HT1080 (cell line): ENCODE measurements around the gene EEFSEC. TPM values are rescaled to one million over a fixed set of nuclear protein-coding genes. Genes with fewer than 3 reads are reported as not detected.

Experiments
- DNase-seq: peaks from one replicate; pipeline ENCODE4 v3.0.0-alpha.2; 2015; ENCODE audit warnings: low read depth
- total RNA-seq: library from RNA; depleted of rRNA; stranded (reverse); fragments of >200 nt; shearing (Covaris generic); gene quantifications from 2 replicates; pipeline ENCODE4 v1.2.3, GENCODE V29; 2014

Gene EEFSEC
- total RNA-seq, 1 experiment from 2014 or later = 12.3 TPM

DNA sequence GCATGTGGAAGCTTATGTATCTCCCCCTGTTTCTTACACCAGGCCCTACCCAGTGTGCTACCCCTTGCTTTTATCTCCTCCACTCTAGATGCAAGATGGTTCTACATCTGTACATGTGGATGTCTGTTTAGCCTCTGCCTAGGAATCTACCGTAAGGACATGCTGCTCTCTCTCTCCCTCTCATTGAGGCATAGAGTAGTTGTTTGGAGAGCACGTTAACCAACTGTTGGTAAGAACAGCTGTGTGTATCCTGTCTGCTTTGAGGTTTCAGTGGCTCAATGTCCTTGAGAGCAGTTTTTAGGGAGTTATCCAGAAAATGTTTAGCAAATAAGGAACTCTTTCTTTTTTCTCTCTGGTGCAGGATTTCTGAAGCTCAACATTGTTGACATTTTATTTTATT is 160.7 kb downstream of the EEFSEC start:
- no peak for DNase-seq

DNA sequence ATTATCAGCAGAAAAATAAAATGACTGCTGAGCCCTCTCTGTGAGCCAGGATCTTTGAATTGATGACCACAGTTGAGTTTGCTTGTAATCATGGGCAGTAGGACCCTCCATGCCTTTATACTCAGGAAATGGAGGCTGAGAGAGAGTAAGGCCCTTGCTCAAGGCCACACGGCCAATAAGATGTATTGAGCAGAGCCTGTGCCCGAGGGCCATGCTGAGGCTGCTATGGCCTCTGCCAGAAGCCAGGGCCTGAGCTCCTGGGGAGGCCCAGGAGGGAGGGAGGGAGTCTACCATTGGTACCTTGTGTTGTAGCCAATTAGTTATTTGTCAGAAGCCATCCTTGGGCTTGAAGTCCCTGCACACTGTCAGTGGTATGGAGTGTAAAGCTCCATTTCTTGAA is 162.0 kb downstream of the EEFSEC start:
- no peak for DNase-seq

DNA sequence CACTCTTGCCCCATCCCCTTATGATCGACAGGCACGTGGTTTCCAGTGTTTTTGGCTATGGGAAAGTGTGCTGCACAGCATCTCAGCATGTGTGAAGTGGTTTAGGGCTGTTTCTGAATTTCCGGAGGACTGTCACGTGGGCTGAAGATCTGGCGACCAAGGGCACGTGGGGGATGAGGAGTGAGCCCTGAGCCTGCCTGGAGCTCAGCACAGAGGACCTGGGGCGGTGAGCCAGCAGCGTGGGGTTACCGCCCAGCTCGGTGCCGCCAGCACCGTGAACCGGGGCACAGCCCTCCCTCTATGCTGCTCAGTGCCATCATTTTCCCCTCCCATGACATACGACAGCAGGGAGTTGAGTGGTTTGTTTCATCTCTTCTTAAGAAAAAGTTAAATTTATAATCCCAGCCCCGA is 163.2 kb downstream of the EEFSEC start:
- no peak for DNase-seq

GRCh38 chr3:128317101-128317697 is 163.9 kb downstream of the EEFSEC start:
- DNase-seq = no peak

DNA sequence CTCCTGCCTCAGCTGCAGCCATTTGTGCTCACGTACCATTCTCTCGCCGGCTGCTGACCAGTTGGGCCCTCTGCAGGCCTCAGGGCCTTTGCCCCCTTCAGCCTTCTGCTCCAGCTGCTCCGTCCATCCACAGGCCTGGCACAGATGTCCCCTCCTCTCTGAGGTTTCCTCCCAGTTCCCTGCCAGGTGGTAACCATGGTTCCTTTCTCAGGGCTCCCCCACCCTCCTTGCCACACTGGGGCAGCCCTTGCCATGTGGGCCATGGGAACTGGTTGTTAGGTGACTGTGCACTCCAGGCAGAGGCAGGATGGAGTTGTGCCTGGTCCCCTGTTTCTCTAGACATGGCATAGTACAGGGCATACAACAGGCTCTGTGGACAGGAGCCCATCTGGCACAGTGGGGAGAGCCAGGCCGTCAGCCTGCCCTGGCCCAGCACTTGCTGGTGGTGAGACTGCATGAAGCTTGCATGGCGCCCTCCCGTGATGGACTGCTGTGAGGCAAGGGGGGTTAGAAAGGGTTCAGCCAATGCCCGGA is 164.5 kb downstream of the EEFSEC start:
- DNase-seq = no peak

DNA sequence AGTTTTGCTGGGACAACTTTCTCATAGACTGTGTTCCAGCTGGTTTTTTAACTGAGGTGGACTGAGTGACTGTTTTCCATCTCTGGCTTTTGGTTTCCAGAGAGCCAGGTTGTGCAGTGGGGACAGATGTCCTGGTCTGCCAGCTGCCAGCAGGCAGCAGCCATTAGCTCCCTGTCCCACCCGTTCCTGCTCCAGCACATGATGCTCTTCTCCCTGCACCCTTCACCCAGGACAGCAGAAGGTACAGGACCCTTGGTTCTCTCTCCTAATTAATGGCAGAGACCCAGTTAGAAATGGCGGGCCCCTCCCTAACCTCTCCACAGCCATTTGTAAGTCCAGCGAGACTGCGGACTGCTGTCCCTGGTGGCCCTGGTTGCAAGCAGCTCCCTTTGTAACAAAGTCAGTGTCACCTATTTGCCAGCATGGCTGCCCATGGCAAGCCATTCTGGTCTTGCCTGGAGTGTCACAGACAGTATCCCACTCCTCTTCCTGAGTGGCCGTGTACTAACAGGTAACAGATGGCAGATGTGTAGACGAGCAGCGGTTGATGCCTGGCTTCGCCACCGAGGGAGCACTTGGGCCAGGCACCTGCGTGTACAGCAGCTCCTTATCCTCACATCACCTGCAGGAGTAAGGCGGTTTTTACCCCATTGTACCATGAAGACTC is 165.1 kb downstream of the EEFSEC start:
- DNase-seq = no peak

DNA sequence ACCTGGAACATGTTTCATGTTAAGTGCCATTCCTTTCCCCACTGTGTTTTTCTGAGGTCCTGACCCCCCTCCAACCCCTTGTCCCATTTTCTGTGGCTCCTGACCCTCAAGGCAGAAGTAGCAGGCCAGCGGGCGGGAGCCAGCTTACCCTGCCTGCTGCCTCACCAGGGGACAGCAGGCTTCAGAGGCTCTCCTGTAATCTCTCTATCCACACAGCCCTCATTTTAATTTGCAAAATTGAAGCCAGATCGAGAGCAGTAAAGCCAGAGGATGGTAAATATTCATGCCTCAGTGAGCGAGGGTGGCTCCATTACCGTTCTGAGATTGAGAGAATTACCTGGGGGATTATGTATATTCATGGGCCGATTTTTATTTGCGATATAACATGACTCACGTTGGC is 165.8 kb downstream of the EEFSEC start:
- no peak for DNase-seq

DNA sequence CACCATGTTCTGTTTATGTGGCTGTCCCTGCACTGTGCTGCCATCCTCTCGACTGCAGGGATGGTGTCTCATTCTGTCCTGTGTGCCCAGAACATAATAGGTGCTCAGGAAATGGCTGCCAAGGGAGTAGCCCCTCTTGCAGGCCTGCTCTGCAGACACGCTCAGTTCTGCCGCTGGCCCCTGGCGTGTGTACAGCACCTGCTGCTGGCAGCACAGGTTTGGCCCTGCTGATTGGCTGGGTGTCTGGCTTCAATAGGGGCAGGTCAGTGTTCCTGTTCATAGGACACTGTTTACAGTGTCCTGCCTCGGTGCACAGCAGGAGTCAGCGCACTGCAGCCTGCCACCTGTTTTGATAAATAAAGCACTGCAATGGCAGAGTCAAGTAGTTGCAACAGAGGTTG is 166.5 kb downstream of the EEFSEC start:
- DNase-seq = no peak

GRCh38 chr3:128320551-128321340 is 167.5 kb downstream of the EEFSEC start:
- no peak for DNase-seq

GRCh38 chr3:128321418-128321817 is 168.1 kb downstream of the EEFSEC start:
- DNase-seq = no peak

DNA sequence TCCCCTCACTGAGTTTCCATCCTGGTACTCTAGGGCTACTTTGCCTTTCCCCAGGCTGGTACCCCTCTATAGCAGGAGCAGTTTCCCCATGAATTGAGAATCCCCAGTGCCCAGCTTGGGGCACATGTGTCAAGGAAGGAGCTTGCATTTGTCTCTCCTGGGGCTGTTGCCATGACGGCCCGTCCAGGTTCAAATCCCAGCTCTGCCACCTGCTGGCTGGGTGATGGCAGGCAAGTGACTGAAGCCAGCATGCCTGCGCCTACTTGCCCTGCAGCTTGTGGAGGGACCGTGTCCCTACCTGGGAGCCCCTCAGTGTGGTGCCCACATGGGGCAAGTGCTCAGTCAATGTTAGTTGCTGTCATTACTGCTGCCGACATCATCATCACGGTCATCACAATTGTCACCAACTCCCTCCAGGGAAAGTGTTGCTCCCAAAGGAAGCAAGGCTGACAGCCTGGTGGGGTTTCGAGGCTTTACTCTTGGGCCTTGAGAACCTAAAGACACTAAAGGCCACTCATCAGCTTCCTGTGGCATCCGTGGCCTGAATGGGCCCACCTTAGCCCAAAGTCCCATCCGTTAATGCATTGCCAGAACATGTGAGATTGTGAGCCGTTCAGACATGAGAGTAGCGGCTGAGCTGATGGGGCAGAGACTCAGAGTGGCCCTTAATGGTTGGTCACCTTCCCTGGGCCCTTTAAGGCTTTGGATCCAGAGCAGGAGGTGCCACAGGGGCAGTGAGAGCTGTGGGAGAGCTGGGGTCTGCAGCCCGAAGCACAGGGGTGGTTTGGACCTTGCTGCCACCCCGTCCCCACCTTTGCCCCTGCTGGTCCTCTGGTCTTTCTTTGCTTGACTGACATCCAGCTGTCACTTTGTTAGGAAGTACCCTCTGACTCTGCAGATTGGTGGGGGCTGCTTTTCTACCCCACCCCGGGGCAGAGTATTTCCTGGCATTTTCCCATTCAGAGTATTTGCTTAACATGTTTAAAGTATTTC is 169.0 kb downstream of the EEFSEC start:
- DNase-seq = peak; percentile 54

DNA sequence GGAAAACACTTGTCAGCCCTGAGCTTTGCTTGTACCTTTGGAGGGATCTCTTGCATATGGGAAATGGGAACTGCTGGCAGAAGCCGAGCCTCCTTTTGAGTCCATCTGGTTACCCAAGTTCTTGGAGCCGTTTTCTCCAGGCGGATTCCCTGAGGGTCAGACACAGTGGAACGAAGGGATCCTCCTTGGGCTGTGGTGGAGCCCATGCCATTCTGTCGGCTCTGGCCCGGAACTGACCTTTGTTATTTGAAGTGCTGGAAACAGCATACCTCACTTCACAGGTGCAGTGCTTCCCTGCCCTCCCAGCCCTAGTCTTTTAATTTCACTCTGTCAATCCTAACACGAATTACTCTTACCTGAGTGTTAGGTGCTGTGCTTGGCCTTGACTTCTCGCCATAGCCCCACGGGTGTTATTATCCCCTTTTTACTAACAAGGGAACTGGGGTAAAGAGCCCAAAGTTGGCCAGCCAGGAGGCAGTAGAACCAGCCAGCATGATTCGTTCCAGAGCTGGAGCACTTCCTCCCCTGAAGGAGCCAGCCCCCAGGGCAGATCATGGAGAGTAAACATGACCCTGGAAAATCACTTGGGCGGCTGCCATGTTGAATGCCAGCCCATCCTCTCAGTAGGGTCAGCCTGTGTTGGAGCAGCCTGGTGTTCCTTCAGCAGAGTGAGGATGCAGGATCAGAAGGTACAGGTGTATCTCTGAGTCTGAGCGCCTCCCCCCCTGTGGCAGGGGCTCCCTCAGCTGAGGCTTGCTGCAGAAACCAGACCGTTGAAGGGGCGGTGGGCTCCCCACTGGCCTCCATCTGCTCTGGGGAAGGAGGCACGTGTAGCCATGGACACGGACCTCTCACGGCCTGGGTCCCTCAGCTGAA is 170.2 kb downstream of the EEFSEC start:
- DNase-seq = no peak

GRCh38 chr3:128324911-128325592 is 171.8 kb downstream of the EEFSEC start:
- DNase-seq = no peak

- DNase-seq = no peak
Observed at GRCh38 chr3:128326051-128326823, 173.0 kb downstream of the EEFSEC start.

DNA sequence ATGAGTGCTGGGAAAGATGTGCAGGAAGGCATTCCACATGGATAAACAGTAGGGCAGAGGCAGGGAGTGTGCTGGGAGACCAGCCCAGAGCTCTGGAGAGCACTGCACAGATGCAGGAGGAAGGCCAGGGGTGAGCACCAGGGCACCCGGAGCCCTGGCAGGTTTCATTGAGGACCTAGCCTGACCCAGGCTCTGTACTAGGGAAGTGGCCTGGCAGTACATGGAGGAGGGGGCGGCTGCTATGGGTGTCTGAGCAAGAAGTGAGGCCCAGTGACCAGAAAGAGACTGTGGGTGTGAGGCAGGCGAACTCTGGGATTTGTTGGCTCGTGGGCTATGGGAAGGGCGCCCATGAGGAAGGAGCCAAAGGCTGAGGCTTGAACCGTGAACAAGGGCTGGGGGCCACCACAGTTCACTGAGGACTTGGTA is 174.3 kb downstream of the EEFSEC start:
- no peak for DNase-seq

DNA sequence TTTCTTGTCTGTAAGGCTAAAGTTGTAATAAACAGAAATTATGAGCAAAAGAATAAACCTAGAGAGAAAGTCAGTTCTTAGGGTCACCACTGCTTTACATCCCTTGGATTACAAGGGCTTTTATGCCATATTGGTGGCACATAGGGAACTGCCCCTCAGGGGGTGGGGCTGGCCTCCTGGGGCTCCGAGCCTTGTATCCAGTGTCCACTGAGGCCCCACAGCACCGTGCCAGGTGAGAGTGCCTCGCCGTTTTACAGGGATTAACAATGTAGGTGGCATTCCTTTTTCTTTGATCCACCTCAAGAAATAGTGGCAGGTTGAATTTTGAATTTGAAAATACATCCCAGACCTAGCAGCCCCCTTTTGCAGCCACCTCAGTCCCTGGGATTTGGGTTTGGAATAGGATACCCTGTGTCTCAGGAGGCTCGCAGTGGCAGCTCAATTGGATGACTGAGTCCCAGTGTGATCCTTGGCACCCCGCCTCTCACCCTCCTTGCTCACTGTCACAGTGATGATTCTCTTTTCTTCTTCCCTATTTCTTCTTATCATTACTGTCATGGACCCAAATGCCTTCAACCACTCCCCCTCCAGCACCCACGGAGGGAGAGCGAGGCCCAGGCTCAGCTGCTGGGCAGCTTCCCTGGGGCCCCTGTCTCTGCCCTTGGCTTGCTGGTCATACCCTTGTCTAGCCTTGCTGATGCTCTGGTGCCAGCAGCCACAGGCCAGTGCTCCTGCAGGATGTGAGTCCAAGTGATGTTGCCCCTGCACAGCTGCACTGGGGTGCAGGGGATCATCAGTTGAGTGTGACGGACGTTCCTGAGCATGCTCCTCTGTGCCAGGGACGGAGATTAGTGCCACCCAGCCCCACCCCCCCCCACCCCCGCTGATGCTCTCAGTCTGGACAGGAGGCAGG is 175.5 kb downstream of the EEFSEC start:
- DNase-seq = no peak

- no peak for DNase-seq
Observed at GRCh38 chr3:128329491-128330213, 176.4 kb downstream of the EEFSEC start.
